GM19395 (cell line): Measurements from ENCODE around the gene SCG3.
A peak's percentile ranks its signal among the peaks of the same experiment; 100 is the strongest.

ENCODE experiments used
- ATAC-seq: cut with Tn5 transposase; IDR thresholded peaks from one replicate; pipeline ENCODE4 v1.9.1; 2021; ENCODE audit warnings: mild to moderate bottlenecking, moderate library complexity; ENCODE audit not compliant: unreplicated experiment

SCG3 gene

DNA sequence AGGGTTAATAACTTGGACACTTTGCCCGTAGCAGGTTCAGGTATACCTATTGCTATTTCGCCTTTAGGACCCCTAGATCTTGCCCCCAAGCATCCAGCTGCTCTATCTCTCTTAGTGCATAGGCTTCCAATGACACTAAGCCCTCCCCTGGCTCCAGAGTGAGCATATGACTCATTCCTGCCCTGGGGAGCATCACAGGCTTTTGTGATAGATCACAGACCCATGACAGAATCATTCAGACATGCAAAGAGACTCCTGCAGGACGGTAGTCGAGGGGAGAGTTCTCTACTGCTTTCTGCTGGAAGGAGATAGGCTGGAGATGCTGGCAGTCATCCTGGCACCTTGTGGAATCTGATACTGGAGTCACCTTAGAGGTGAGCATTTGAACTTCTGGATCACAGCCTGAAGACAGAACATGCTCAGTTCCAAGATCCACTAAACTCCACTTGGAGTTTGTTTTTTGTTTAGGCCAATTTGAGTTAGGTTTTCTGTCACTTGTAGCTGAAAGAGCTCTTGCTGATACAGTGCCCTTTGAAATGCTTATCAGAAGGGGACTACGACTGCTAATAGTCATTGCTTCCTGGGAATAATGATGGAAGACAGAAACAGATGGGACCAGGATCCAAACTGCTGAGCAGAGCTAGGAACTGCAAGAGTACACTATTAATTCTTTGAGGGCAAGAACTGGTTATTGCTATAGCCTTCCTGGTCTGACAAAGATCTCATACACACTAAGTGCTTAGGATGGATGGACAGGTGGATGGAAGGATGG is 45.2 kb downstream of the SCG3 start:
- ATAC-seq: peak; percentile 84

DNA sequence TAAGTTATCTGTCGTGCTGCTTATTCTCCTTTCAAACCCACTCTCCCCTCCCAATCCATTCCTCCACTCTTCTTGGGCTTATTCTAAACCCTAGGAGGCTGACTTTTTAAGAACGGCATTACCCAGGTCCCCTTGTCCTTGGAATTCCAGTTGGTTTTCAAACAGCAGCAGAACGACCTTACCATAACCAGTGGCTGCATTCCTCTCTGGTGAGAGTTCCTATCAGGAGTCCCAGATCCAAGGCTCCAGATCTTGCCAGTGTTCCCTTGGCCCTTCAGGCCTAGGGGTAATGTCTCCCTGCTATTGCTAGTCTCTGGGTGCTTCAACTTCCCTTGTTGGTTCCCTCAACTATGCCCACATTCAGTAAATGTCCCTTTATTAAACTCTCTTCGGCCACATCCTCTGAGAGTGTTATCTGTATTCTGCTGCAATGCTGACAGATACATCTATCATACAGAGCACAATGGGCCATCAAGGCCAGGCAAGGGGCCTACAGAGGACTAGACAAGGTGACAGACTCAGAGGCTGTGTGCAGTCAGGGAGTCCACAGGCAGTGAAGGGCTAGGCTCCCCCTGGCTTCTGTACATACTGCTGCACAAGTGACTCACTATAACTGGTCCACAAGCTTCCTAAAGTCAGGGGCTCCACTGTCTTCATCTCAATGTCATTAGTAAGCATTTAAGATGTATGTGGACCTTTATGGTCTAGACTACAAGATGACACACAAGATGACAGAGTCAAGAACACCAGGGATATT is 46.0 kb downstream of the SCG3 start:
- no peak for ATAC-seq

DNA sequence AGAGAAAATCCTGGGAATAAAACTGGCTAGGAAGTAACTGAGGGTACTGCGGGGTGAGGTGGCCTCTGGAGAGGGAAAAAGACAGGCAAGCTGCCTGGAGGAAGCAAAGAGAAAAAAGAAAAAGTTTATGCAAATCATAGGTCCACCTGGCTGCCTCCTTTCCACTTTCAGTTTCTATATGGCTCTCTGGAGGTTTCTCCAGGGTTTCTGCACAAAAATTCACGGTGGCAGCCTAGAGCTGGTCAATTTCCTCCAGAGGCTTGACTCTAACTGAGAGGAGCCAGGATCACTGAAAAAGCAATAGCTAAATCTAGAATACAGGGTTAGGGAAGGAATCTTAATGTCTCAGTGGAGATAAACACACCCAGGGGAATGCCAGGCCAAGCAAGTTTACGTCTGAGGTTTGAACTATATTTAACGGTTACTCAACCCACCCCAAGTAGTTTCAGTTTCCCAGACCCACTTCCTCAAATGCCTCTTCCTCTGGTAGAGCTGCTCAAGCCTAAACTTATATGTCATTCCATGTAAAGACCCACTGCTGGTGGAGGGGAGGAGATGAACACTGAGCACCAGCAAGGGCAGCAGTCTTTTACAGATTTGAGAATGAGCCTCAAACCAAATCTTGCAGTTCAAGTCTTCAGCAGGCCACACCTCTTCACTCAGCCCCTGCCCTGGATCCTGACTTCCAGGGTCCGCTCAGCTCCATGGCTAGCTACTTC is 50.4 kb downstream of the SCG3 start:
- ATAC-seq: peak; percentile 62

DNA sequence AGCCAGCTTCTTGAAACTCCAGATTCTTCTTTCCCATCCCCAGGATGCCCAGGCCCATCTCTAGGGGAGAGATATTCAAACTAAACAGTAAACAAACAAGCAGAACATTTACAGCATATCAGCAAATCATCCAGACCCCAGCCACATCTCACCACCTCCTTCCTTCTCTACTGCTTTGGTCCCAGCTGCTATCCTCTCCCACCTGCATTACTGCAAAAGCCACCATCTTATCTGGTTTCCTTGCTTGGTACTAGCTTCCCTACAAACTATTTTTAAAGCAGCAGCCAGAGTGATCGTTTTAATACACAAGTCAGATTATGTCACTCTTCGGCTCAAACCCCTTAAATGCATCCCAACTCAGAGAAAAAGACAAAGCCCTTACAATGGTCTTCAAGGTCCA is 51.3 kb downstream of the SCG3 start:
- ATAC-seq: no peak

DNA sequence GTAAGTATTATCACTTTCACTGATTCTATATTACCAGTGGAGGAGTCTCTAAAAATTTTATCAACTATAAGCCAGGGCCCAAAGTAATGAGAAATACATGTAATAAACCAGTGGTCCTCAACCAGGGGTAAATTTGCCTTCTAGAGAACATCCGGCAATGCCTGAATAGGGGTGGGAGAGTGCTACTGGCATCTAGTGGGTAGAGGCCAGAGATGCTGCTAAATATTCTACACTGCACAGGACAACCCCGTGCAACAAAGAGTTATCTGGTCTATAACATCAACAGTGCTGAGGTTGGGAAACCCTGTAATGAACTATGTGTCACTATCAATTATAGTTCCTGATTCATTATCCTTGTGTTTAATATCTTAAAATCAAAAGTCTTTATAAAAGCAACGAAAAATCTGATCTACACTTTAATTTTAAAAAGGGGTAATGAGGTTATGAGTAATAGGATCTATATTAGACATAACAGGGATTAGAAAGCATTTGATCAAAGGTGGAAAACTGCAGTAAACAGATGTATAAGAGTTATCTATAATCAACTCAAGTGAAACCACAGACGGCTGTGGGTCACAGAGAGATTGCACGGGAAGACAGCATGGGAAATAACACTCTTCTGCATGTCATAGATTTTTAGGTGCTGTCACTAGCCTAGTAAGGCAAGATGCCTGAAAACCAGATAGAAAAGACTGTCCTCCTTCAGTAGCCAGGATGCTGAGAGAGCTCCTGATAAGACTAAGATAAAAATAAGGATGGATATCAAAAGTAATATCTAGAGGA is 54.1 kb downstream of the SCG3 start:
- ATAC-seq: no peak

DNA sequence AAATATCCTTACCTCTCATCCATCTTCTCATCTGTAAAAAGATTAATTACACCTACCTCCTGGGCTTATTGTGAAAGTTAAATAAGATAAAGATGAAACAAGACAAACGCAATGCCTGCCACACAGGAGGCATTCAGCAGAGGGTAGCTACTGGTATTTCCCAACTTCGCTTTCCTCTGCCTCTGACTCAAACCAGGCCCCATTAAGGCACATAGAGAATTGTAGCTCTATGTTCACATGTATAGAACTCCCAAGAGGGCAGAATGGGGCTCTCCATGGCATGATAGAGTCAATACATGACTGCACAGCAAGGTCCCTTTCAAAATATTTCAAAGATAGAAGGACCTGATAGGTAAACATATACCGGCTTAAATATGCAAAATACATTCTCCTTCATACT is 54.8 kb downstream of the SCG3 start:
- ATAC-seq: no peak

DNA sequence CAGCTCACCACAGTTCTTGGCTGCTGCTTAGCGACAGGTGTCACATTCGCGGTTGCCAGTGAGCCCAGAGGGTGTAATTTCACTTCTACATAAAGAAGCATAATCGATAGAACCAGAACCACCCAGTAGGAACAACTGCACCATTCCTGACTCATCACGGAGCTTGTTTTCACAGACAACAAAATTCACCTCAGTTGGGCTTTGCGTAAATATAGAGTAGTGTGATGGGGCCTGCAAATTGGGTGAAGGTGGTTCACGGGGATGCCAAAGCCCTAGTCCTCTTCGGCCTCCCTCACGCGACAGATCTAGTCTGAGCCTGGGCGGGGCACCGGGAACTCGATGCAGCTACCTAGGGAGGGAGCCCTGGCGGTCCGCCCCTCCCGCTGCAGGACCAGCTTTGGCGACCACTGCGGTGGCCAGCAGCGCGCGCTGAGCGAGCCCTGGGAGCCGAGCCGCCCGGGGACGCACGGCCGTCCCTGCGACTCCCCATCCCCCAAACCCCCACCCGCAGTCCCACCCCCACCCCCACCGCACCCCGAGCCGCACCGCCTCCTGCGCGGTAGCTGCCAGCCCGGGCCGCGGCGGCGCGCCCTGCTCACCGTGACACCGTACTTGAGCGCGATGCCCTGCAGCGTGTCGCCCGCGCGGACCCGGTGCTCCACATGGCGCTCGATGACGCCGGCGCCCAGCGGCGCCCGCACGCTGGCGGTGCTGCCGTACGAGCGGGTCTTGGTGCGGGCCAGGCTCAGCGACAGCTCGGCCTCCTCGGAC is 55.6 kb downstream of the SCG3 start:
- peak; percentile 47 for ATAC-seq

DNA sequence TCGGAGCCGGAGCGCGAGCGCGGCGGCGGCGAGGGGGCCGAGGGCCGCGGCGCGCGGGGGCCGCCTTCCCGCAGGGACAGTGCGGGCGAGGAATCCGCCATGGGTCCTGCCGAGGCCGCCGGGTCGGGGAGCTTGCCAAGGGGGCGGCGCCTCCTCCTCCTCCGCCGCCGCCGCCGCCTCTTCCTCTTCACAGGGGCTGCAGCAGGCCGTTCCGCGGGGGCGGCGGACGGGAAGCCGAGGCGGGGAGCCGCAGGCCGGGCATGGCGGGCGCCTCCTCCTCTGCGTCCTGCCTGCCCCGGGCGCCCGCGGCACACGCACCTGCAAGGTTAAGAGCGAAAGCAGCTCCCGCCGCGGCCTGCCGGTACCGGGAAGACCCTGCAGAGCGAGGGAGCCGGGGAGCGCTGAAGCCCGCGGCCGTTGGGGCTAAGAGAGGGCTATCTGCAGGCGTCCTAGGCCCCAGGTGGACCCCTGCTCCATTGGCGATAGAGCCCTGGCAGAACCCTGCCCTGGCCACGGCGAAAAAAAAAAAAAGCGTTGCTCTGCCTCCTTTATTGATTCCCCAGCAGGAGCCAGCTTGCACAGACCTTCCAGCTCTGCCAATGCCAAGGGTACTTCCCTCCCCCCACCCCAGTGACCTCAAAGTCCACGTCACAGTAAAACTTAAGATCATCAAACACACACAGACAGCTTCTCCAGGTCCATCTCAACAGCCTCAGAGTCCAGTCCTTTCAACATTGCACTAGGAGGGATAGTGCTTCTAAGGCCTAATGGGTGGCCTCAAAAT is 56.4 kb downstream of the SCG3 start, which contains the start of gene LYSMD2:
TSS of gene LYSMD2 (minus strand) at position 134 of the 784 bp plus-strand sequence. CDS start at position 101, 33 bp downstream.
- ATAC-seq: peak; percentile 41

DNA sequence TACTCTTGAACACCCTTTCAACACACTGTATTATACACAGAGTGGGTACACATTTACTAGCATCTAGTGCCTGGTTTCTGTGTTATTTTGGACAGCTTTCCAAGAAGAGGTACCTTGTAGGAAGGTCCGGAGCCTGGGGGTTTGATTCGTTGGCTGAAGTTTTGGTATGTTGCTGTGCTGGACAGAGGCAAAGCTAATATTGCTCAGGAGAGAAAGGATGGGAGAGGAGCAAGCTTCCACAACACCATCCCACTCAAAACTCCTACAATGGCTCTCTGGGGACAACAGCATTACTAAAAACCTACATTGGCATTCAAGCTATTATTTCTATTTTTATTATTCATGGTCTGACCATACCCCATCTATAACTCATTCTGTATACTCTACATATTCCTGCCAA is 57.2 kb downstream of the SCG3 start:
- no peak for ATAC-seq

DNA sequence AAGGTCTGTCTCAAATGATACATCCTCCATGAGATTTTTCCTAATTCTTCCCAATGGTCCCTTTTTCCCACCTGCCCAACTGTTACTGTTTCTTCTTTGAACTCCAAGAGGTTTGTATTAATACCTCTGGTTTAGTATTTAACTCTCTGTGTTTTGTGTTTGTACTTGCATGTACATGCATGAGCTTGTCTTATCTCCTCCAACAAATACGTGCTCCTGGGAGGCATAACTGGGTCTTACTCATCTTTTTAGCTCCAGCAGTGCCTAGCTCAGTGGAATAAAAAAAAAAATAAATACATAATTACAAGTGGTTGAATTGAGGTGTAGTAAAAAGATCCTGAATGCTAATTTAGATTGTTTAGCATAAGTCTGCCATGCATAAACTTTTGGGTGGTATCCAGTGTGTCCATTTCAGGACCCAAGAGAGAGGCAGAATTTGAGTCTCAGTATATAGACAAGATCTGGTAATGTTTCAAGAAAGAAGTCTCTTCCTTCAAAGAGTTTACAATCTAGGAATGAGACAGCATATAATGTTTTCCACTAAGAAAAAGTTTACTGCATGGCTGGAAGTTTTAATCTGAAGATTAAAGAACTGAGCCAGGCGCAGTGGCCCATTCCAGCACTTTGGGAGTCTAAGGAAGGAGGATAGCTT is 57.9 kb downstream of the SCG3 start:
- ATAC-seq: no peak

DNA sequence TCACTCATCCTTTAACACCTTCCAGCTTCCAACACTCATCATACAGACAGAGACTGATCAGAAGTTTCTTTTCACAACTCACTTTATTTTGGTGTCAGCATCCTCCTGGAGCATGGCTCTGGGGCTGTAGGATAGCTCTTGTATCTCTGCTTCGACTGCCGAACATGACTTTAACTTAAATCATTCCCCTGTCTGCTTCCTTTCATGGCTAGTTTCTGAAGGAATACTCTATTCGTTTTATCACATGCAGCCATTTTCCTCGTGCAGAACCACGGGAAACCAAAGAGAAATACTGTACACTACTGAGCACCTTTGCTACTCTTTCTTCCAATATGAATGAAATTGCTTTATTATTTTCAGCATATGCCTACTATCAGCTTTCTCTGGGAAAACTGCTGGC is 68.0 kb downstream of the SCG3 start:
- no peak for ATAC-seq

DNA sequence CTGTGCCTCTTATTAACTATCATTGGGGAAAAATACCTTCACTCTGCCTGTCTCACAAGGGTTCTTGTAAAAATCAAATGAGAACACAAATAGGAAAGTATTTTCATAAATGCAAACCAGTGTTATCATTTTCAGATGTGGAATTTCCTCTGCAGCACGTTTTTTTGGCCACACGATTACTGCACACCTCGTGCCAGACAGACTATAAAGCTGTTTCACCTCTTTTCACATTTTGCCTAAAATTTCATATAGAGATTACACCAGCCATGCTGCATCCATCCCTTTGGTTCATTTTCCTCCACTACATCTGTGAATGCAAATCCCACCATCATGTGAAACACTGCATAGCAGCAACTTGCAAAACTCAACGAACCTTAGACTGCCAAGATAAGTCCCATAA is 68.9 kb downstream of the SCG3 start:
- no peak for ATAC-seq

DNA sequence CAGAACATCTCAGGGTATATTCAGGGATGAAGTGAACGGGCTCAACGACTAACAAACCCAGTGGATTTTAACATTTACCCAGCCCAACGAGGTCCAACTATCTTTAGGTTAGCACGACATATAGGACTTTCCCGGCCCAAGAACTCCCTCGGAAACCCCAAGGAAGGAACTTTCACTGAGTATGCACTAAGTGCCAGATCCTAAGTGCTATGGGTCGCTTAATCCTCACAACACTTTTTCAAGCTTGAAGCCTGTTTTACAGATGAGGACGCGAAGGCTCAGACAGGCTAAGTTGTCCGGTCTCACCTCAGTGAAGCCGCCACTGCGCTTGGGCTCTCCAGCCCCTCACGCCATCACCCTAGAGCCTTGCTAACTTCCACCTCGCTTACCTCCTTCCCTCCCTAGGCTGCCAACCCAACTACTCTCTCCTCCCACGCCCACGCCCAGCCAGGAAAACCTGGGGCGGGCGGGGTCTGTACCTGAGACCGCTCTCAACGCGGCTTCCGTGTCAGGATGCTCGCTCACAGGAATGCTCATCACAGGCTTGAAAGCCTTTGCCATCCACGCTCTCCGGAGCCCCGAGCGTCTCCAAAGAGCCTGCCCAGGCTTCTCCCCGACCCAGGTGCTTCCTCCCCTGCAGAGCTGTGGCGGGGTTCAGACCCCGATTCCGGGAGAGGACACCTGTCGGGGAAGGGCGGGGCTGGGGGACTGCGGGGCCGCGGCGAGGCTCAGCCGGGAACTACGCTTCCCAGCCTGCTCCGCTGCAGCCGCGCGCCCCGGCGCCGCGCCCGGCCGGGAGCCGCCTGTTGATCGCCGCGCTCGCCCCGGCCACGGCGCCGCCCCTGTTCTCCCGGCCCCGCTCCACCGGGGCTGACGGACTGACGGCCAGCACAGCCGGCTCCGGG is 69.7 kb downstream of the SCG3 start, which contains the start of gene TMOD2:
TSS of gene TMOD2 (plus strand) at position 806 of the 905 bp plus-strand sequence. CDS start 14,845 bp downstream, outside the sequence.
- ATAC-seq: peak; percentile 67

DNA sequence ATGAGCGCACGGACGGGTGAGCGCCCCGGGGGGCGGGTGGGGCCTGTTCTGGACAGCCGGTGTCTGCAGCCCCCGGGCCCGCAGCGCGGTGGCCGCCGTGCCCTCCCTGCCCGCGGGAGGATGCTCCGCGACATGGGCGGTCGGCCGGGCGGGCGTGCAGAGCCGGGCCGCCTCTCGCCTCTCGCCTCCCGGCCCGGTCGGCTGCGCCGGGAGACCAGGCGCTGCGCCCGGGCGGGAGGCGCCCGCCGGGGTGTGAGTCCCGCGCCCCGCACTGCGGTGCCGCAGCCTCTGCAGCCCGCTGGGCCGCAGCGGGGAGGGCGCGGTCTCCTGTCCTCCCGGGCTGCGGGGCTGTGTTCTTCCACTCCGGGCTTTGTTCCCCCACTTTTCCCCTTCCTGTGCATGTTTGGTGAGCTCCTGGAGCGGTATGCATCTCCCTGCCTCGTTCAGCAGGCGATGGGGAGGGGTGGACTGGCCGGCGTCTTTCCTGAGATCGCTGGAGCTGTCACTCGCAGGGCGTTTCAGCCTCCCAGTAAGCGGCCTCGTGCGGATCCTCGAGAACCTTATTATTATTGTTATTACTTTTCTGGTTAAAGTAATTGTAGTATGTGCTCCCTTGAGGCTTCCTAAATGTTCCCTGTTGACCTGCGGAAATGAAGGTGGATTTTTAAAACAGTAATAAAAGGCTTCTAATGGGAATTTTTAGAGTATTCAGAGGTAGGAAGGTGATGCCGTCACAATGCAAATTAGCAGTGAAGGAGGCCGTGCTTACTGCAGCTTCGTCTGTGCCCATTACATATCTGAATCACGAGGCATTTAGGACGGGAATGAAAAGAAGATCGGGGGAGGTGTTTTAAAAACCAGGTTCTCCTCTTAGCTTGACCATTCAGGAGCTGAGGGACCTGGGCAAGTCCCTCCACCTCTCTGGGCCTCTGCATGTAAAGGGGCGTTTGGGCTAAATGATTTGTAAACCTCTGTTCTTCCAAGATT is 70.7 kb downstream of the SCG3 start:
- peak; percentile 54 for ATAC-seq

DNA sequence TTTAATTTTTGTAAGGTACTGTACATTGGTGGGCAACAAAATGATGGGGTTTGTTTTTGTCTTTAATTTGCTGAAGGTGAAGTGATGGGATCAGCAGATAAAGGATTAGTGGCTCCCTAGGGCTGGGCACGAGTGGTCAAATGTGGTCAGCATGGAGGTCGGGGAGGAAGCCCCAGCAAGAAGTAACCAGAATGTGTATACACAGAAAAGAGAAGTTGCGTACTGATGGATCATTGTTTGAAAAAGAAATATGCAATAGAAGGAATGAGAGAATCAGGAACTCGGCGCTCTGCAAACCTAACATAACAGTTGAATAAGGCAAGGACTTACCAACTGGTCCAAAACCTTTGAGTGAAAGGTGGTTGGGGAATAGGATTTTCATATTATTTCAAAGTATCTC is 71.6 kb downstream of the SCG3 start:
- no peak for ATAC-seq

DNA sequence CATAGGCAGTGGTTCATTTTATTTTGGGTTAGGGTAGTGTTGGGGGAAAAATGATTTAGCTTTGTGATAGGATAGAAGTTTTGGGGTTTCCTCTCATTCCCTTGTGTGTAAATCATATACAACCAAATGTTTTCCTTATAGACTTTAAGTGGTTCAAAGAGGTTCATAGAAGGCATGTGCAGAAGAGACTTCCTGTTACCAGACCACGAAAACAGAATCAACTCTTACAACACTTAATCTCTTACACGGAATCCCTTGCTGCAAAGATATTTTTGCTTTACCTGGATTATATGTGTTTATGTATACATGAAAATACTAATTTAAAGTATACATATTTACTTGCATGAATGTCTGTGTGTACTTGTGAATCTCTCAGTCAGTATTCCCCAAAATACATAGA is 73.0 kb downstream of the SCG3 start:
- ATAC-seq: no peak
